ENCODE data around the gene LDB2.
A peak's percentile ranks its signal among the peaks of the same experiment; 100 is the strongest.
"Not testable (repeated sequence)": the region's sequence is repeated elsewhere in the genome, so short reads cannot be mapped to it uniquely, and the experiment has no call there.

Gene LDB2

DNA sequence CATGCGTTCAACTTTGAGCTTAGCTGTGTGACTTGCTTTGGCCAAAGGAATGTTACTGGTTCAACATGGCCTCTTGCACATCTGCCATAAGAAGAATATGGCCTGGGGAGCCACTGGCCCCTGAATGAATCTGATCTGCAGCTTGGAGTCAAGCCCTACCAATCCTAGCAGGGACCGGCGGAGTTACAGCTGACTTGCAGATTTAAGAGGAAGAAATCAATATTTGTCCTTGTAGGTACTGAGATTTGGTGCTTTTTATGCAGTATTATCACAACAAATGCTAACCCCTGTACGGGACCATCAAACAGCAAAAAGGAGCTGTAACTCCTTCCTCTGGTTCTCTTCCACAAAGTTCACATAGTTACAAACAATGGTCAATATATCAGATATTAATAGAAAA, 252.0 kb downstream of the LDB2 start:
- H3K27ac ChIP-seq = no peak overlapping the region
- TF ChIP-seq ZFX (IDR thresholded peaks at IDR 0.05; ENCODE audit: borderline replicate concordance) = no peak
- TF ChIP-seq, protein P1, sequence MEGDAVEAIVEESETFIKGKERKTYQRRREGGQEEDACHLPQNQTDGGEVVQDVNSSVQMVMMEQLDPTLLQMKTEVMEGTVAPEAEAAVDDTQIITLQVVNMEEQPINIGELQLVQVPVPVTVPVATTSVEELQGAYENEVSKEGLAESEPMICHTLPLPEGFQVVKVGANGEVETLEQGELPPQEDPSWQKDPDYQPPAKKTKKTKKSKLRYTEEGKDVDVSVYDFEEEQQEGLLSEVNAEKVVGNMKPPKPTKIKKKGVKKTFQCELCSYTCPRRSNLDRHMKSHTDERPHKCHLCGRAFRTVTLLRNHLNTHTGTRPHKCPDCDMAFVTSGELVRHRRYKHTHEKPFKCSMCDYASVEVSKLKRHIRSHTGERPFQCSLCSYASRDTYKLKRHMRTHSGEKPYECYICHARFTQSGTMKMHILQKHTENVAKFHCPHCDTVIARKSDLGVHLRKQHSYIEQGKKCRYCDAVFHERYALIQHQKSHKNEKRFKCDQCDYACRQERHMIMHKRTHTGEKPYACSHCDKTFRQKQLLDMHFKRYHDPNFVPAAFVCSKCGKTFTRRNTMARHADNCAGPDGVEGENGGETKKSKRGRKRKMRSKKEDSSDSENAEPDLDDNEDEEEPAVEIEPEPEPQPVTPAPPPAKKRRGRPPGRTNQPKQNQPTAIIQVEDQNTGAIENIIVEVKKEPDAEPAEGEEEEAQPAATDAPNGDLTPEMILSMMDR (IDR thresholded peaks at IDR 0.05) = no peak

DNA sequence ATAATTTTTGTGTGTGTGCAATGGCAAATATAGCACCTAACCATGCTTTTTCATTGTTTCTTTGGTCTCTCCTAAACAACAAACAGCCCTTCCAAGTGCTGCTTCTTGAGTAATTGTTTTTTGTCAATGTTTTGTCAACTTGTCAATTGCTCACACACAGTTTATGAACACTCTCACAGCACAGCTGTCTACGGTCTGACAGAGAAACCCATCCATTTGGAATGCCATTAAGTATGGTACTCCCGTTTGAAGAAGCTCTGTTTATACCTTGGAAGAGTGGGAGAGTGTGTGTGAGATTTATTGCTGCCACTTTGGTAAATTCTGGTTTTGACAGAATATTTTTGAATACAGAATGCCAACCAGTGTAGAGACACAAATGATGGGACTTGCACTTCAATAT, 254.6 kb downstream of the LDB2 start:
- TF ChIP-seq, protein P1 (IDR thresholded peaks at IDR 0.05) = no peak
- TF ChIP-seq ZFX (IDR thresholded peaks at IDR 0.05; ENCODE audit: borderline replicate concordance) = no peak
- no peak overlapping the region for H3K27ac ChIP-seq

DNA sequence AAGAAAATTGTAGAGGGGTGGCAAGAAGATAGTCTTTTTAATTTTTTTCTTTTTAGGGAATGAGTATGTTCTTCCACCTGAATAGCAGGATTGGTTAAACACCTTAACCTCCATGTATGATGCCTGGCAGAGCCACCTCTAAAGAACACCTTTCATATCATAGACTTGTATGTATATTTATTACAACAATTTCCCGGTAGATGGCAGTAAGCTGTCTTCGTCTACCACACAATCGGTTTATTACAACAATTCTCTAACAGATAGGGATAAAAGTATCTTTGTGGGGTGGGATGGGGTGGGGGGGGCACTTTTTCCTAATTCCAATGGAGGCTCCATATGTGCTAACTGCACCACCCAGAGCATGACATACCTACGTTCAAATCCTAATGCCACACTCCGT, 255.5 kb downstream of the LDB2 start:
- no peak overlapping the region for H3K27ac ChIP-seq
- no peak for TF ChIP-seq ZFX (IDR thresholded peaks at IDR 0.05; ENCODE audit: borderline replicate concordance)
- TF ChIP-seq, protein P1 (IDR thresholded peaks at IDR 0.05) = peak; percentile 56

DNA sequence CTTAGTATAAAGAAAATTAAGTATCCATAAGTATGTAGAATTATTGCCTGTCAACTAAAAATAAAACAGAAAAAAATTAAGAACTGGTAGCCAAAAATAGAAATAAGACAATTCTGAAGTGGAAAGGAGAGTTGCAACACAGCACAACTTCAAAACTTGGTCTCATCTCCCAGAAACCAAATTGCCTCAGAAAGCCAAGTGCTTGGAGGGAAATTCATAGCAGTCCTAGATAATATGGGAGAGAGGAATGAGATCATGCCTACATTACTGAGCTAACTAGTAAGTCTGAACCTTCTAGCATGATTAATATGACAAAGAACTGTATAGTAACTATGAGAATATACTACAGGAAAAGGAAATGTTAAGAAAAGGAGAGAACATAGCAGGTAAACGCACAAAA, 256.5 kb downstream of the LDB2 start:
- TF ChIP-seq, protein P1 (IDR thresholded peaks at IDR 0.05) = no peak
- no peak for TF ChIP-seq ZFX (IDR thresholded peaks at IDR 0.05; ENCODE audit: borderline replicate concordance)
- no peak overlapping the region for H3K27ac ChIP-seq

DNA sequence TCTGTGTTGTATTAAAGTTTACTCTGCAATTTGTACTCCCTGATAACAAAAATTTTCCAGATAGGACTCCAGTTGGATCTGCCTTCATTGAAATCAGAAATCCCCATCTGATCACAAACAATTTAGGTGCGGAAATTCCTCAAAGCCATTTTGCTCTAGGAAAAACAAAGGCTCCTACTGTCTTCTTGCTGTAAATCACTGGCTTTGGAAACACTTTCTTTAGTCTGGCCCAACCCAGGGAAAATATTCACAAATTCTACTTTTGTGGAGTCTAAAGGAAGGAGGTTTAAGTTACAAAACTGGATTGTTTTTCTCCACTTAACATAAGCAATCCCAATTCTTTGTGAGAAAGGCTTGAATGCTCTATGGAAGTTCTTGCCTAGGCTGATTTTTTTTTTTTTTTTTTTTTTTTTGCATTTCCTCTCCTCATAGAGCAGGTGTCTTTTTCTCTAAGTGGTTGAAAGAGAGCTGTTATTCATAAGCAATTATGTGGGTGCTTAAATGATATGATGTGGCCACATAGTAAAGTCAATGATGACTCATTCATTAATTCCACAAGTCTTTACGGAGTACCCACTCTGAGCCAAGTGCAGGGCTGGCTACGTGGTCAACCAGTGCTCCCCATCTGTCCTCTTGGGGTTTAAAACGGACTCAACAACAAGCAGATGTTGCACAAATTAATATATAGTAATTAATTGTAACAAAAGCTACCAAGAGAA, 261.4 kb downstream of the LDB2 start:
- no peak overlapping the region for H3K27ac ChIP-seq
- TF ChIP-seq ZFX (IDR thresholded peaks at IDR 0.05; ENCODE audit: borderline replicate concordance) = no peak
- TF ChIP-seq, protein P1 (IDR thresholded peaks at IDR 0.05) = no peak

DNA sequence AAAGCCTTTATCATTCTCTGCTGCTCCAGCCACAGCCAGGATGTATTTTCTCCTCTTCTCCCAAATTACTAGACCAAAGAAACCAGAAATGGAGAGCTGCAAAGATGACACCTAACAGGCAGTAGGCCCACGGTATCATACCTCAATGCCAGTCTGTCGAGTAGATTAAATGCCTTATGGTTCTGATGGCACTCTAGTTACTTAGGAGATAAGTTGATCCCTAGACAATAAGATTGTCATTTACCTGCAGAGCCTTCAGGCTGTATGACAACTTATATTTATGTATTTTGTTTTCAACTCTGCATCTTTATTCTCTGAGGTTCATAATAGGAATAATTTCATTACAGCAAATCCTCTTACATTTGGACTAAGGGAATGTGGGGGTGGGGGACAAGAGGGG, 262.1 kb downstream of the LDB2 start:
- H3K27ac ChIP-seq = no peak overlapping the region

DNA sequence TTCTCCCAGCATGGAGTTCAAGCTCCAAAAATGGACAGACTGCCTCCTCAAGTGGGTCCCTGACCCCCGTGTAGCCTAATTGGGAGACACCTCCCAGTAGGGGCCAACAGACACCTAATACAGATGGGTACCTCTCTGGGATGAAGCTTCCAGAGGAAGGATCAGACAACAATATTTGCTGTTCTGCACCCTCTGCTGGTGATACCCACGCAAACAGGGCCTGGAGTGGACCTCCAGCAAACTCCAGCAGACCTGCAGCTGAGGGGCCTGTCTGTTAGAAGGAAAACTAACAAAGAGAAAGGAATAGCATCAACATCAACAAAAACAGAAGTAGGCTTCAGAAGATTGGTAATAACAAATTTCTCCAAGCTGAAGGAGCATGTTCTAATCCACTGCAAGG, 269.2 kb downstream of the LDB2 start:
- not testable (repeated sequence) for H3K27ac ChIP-seq

More for the DNA sequence above, 262.1 kb downstream of the LDB2 start:
- TF ChIP-seq ZFX (IDR thresholded peaks at IDR 0.05; ENCODE audit: borderline replicate concordance) = no peak
- TF ChIP-seq, protein P1 (IDR thresholded peaks at IDR 0.05) = no peak

DNA sequence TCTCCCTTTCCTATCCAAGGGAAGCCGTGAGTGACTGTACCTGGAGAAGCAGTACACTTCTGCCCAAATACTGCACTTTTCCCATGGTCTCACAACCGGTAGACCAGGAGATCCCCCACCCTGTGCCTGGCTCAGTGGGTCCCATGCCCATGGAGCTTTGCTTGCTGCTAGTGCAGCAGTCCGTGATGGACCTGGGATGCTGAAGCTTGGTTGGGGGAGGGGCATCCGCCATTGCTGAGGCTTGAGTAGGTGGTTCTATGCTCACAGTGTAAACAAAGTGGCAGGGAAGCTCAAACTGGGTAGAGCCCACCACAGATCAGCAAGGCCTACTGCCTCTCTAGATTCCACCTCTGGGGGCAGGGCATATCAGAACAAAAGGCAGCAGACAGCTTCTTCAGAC, 269.6 kb downstream of the LDB2 start:
- H3K27ac ChIP-seq = not testable (repeated sequence)
